ENCODE data around the gene PPDPF. TPM values are rescaled to one million over a fixed set of nuclear protein-coding genes. Genes with fewer than 3 reads are reported as not detected.

PPDPF gene
- total RNA-seq, 1 experiment from 2014 or later = 149 TPM

- no peaks in the 10 kb centered on the region for H3K23me2 ChIP-seq (ENCODE audit: insufficient read length, low read depth, low read length, poor library complexity, severe bottlenecking)
- no peak overlapping the region for H3K23ac ChIP-seq (ENCODE audit: insufficient read length, low read depth, low read length)
- H4K8ac ChIP-seq (replicated peaks; ENCODE audit: insufficient read length, low read depth, low read length) = no peak overlapping the region
- no peak overlapping the region for H2BK12ac ChIP-seq (ENCODE audit: insufficient read length, low read depth, low read length)
- H2BK20ac ChIP-seq (ENCODE audit: low read depth, low read length, poor library complexity, severe bottlenecking) = no peak overlapping the region
- H3K56ac ChIP-seq (ENCODE audit: insufficient read length, low read depth, low read length) = no peak overlapping the region
- no peak overlapping the region for H3K14ac ChIP-seq (ENCODE audit: insufficient read depth, low read length)
- H4K5ac ChIP-seq (ENCODE audit: insufficient read length, low read depth, low read length) = no peak overlapping the region
- no peak overlapping the region for H3K4ac ChIP-seq (ENCODE audit: low read depth, low read length)
- Mint-ChIP-seq H3K27me3 (ENCODE audit: low read depth) (peaks cover 37% of the 10 kb centered on the region), H3K27ac (no peak overlapping the region), H3K9me3 (no peaks in the 10 kb centered on the region; a peak in 1 of 5 replicates), H3K4me1 (peaks cover 22 to 41% of the 10 kb centered on the region in 2 experiments), H3K36me3 (ENCODE audit: insufficient read depth in 1 of 3, low read depth in 3 of 3) (no peaks in the 10 kb centered on the region), H3K4me3 (peak overlapping the region in 1 of 2 experiments; percentile 50; a peak in 3 of 5 replicates)
- H4K91ac ChIP-seq (ENCODE audit: insufficient read length, low read depth, low read length) = no peak overlapping the region
- H2AFZ ChIP-seq (ENCODE audit: low read length) = no peak overlapping the region
- no peaks in the 10 kb centered on the region for H4K20me1 ChIP-seq (ENCODE audit: control insufficient read depth, insufficient read depth, insufficient read length)
- no peaks in the 10 kb centered on the region for H3K79me1 ChIP-seq (ENCODE audit: insufficient read depth, low read depth, low read length, poor library complexity, severe bottlenecking)
- H2BK15ac ChIP-seq (ENCODE audit: low read depth, low read length) = no peak overlapping the region
- H3K79me2 ChIP-seq (ENCODE audit: insufficient read depth, low read length) = peaks cover 6% of the 10 kb centered on the region; the same call in 1 of the 2 replicates
- no CpG with 5 or more reads among the region's 30 CpGs for WGBS (ENCODE audit: extremely low coverage, insufficient read length, low lambda C conversion rate)
- H3K9ac ChIP-seq (ENCODE audit: extremely low read depth, insufficient read length, low read length) = no peak overlapping the region
- H3K18ac ChIP-seq (ENCODE audit: insufficient read length, low read depth, low read length) = no peak overlapping the region
- no peak for DNase-seq
- no peak overlapping the region for H2BK120ac ChIP-seq (ENCODE audit: low read depth, low read length, poor library complexity, severe bottlenecking)
- no peak for TF ChIP-seq CTCF (conservative IDR thresholded peaks at IDR 0.05)
- no peak overlapping the region for H3T11ph ChIP-seq (ENCODE audit: low read length)
- no peak overlapping the region for H3K4me2 ChIP-seq (ENCODE audit: insufficient read depth, insufficient read length, low read length)
- H3K9me3 ChIP-seq (ENCODE audit: control insufficient read depth, low read depth, low read length) = no peaks in the 10 kb centered on the region
- H3K4me1 ChIP-seq (ENCODE audit: insufficient read depth, low read length) = no peaks in the 10 kb centered on the region
- no peaks in the 10 kb centered on the region for H3K27me3 ChIP-seq (ENCODE audit: insufficient read depth, low read length)
- no peak overlapping the region for H3K27ac ChIP-seq (ENCODE audit: insufficient read length, low read depth, low read length)
- no peak overlapping the region for H2BK5ac ChIP-seq (ENCODE audit: insufficient read length, low read length)
- H2AK5ac ChIP-seq (ENCODE audit: insufficient read length, low read length) = no peak overlapping the region
Measured at GRCh38 chr20:63473555-63474449, 46.8 kb upstream of the PPDPF start.
